HG02610 (cell line): Measurements from ENCODE around the gene DOCK3.
"Not testable (repeated sequence)": the region's sequence is repeated elsewhere in the genome, so short reads cannot be mapped to it uniquely, and the experiment has no call there.

Experiments
- ATAC-seq: cut with Tn5 transposase; IDR thresholded peaks from one replicate; pipeline ENCODE4 v1.9.1; 2021; ENCODE audit warnings: mild to moderate bottlenecking, moderate library complexity; ENCODE audit not compliant: unreplicated experiment

Gene DOCK3

DNA sequence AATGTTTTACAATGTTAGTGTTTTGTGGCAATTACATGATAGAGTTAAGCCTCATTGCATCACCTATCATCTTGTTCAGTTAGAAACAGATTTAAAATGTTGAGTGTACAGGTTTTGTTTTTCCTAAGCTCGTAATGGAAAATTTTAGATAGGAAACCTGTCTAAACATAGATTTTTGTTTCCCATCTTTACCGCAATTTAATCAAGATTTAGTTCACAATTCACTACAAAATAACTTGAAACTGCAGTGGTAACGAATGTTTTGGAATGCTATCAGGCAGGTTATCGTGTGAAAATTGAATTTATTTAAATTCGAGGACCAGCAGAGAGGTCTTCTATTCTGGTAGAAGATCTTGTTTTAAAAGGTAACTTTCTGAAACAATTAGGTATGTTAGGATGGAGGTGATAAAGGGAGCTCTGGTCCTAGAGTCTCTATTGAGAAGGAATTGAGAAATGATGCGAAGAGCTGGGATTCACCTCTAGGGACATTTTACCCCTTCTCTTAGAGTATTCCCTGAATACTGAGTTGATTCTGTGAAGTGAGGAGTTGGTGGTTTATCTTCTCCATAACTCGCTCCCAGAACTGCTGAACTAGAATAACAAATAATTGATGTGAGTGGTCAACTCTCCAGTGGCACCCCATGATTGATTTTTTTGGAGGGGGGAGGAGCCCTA lies 1.4 kb downstream of the DOCK3 start:
- ATAC-seq, result no peak

DNA sequence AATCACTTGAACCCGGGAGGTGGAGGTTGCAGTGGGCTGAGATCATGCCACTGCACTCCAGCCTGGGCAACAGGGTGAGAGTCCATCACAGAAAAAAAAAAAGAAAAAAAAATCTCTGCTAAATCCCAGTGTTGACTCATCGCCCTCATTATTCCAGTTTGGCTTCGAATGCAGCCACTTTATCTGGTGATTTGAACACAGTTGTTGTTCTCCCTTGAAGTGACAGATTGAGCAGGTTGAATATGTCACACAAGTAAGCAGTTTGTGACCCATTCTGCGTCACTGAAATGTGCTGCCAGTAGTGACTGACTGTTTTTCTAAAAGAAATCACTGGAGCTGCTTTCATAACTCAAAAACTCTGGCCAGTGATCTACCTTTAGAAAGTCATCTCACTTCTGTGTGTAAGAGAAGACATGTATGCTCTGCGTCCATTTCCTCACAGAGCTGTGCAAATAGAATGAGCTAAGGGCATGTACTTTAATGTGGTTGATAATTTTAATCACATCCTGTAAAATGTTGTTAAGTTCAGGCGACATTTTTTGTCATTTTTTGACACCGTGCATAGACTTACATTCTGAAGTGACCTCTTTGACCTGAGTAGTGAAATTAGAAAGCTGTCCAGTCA lies 12.5 kb downstream of the DOCK3 start:
- ATAC-seq, result no peak

DNA sequence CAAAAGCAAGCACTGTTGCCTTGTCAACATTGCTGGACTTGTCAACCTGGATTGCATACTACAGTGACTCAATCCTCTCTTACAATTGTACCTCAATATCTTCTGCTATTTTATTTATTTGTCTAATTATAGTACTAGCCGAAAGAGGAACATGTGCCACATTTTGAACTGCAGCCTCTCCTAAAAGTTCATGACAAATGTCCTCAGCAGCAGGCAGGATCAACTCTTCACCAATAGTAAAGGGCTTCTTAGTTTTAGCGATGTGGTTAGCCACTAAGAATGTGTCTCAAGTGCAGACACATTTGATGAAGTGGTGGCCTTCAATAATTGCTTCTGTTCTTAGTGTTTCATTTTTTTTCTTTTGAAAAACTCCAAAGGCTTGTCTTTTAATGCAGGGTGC lies 13.2 kb downstream of the DOCK3 start:
- ATAC-seq, result no peak

DNA sequence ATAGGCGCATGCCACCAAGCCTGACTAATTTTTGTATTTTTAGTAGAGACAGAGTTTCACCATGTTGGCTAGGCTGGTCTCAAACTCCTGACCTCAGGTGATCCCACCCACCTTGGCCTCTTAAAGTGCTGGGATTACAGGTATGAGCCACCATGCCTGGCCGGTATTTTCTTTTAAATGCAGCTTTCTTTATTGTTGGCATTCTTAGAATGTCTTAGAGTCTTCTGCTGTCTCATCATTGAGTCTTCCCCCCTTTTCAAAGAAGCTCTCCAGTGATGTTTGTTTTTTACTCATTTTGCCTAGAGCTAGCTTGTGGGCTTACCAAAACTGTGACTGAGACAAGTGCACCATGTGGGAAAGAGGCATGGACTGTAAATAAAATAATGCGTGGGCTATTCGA lies 13.9 kb downstream of the DOCK3 start:
- not testable (repeated sequence) for ATAC-seq

DNA sequence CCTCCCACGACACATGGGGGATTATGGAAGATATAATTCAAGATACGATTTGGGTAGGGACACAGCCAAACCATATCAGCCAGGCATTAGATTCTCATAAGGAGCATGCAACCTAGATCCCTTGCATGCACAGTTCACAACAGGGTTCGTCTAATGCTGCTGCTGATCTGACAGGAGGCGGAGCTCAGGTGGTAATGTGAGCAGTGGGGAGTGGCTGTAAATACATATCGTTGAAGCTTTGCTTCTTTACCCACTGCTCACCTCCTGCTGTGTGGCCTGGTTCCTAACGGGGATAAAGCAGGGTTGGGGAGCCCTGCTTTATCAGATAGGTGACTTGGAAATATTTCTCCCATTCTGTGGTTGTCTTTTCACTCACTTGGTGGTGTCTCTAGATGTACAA lies 14.8 kb downstream of the DOCK3 start:
- no peak for ATAC-seq

DNA sequence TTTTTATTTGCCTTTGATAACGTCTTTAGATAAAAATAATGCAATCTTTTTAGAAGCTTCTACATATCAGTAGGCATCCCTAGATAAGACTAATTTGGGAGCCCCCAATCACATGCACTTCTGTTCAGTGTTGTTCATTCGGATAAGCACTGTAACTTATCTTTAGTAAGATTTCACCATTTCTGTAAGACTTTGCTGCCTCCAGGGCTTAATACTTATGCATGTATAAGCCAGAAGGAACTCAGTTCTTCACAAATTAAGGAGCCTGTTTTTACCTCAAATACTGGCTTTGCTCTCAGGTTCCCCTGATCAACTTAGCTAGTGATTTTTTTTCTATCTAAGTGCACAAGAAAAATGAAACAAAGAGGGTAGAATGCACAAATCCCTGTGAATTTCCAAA lies 20.3 kb downstream of the DOCK3 start:
- ATAC-seq, result no peak

DNA sequence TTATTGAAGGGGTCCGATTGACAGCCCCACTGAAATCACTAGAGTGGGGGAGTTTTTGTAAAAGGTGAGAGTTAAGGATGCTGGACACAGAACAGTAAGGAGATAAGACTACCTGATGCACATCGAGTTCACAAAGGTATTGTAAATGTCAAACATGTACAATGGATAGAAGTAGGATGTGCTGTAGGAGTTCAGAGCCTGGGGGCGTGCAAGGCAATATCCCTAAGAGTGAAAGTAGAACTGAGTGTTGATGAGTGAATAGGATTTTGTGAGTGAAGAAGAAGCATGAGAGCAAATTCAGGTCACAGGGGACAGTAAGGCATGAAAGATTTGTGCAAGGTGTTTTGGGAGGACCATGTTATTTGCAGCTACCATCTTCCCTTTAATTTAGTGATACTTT lies 21.5 kb downstream of the DOCK3 start:
- ATAC-seq, result no peak

DNA sequence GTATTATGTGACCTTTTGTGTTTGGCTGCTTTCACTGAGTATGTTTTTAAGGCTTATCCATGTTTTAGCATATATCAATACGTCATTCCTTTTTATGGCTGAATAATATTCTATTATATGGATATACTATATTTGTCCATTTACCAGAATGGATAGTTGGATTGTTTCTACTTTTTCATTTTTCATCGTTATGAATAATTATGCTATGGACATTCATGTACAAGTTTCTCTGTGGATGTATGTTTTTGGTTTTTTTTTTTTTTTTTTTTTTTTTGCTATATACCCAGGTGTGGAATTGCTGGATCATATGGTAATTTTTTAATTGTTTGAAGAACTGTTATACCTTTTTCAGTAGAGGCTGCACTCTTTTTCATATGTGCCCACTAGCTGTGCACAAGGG lies 23.5 kb downstream of the DOCK3 start:
- no peak for ATAC-seq

DNA sequence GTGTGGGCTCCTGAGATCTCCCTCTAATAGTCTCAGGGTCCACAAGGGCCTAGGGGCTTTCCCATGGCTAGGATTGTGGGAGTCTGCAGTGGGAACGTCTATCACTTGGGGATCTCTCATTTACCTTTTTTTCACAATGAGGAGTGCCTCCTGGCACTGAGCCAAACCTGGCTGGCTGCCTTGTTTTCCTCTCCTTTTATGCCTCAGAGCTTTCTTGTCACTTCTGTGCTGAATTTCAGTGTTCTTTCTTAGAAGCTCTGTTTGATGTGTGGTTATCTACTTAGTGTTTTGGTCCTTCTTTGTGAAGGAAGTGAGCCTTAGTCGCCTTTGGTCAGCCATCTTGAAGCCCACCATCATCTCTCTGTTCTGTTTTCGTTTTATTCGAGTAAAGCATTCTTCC lies 33.9 kb downstream of the DOCK3 start:
- ATAC-seq, result no peak

DNA sequence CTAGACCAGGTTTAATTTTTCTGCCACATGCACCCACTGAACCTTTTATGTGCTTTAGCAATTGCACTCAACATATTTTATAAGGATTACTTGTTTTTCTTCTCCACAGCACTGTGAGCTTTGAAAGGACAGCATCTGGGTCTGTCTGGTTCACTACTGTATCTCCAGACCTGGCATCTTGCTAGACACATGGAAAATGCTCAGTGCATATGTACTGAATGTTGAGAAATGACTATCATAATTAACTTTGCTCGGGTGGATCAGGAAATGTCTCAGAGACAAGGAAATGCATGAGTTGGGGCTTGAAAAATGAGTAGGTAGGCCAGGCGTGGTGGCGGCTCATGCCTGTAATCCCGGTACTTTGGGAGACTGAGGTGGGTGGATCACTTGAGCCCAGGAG lies 40.2 kb downstream of the DOCK3 start:
- no peak for ATAC-seq

DNA sequence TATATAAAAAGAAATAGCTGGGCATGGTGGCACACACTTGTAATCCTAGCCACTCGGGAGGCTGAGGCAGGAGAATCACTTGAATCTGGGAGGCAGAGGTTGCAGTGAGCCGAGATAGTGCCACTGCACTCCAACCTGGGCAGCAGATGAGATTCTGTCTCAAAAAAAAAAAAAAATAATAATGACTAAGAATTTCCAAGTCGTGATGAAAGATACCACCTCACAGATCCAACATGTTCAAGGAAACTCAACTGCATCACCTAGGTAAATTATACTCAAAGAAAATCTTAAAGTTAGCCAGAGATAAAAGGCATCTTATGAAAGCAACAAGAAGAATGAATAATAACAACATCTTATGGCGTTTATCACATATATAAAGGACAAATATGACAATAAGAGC lies 50.1 kb downstream of the DOCK3 start:
- ATAC-seq, result no peak

DNA sequence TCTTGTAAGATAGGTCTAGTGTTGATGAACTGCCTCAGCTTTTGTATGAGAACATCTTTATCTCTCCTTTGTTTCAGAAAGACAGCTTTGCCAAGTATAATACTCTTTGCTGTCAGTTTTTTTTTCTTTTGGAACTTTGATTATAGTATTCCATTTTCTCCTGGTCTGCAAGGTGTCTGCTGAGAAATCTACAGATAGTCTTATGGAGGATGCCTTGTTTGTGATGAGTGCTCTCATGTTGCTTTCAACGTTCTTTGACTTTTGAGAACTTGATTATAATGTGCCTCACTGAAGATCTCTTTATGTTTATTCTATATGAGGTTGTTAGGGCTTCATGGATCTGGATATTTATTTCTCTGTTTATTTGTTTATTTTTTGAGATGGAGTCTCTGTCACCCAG lies 60.3 kb downstream of the DOCK3 start:
- ATAC-seq, result no peak

DNA sequence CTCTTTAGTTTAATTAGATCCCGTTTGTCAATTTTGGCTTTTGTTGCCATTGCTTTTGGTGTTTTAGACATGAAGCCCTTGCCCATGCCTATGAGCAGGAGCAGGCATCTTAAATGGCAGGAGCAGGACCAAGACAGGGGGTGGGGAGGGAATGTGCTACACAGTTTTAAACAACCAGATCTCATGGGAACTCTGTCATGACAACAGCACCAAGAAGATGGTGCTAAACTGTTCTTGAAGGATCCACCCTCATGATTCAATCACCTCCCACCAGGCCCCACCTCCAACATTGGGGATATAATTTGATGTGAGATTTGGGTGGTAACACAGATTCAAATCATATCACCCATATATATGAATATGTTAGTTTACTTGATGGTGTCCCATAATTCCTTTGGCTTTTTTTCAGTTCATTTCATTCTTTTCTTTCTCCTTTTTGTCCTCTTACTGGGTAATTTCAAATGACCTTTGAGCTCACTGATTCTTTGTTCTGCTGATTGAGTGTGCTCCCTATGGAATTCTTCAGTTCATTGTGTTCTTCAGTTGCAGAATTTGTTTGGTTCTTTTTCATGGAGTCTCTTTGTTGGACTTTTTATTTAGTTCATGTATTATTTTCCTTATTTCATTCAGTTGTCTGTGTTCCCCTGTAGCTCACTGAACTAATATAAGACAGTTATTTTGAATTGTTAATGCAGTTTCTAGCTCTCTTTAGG lies 62.6 kb downstream of the DOCK3 start:
- no peak for ATAC-seq

DNA sequence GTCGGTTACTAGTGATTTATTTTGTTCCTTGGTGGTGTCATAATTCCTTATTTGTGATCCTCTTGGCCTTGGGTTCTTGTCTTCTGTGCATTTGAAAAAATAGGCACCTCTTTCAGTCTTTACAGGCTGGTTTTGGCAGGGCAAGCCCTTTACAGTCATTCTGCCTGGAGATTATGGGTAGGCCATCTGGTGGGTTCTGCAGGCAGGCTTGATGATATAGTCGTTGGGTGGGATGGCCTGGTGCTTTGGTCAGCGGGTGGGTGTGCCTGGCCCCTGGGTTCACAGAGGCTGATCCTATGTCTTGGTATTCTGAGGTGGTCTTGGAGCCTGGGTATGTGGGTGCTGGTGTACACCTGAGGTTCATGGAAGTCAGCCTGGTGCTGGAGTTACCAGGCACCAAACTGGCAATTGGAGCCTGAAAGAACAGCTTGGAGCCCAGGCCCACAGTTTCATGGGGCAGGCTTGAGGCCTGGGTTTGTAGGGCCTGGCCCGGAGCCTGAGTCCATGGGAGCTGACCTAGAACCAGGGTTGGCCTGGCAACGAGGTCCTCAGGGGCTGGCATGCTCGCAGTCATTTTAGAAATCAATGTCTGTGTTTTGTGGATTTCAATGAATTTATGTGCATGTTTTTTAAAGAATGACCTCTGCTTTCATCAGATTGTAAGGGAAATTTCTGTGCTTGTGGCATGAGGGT lies 63.3 kb downstream of the DOCK3 start:
- ATAC-seq, result no peak

DNA sequence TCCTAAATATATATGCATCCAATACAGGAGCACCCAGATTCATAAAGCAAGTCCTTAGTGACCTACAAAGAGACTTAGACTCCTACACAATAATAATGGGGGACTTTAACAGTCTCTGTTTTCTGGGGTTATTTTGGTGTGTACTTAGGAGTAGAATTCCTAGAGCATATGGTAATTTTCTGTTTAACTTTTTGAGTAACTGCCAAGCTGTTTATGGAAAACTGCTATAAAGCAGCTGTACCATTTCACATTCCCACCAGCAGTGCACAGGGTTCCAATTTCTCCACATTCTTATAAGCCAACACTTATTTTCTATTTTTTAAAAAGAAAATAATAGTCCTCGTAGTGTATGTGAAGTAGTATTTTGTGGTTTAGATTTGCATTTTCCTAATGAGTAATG lies 68.9 kb downstream of the DOCK3 start:
- no peak for ATAC-seq

DNA sequence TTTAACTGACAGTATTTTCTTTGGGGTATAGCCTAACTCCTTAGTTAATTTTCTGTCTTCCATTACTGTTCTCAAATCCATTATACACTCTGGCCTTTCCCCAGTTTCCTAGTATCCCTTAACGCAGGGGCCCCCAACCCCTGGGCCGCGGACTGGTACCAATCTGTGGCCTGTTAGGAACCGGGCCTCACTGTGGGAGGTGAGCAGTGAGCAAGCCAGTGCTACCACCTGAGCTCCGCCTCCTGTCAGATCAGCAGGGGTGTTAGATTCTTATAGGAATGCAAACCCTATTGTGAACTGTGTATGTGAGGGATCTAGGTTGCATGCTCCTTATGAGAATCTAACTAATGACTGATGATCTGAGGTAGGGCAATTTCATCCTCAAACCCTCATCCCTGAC lies 75.1 kb downstream of the DOCK3 start:
- no peak for ATAC-seq

DNA sequence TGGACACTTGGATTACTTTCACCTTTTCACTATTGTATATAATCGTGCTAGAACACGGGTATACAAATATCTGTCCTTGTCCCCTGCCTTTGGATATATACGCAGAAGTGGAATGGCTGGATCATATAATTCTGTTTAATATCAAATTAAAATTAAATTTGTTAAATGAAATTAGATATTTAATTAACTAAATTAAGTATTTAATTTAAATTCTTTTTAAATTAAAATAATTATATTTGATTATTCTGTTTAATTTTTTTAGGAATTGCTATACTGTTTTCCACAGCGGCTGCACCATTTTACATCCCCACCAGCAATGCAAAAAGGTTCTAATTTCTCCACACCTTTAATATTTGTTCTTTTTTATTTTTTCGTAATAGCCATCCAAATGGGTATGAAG lies 84.3 kb downstream of the DOCK3 start:
- ATAC-seq, result no peak

DNA sequence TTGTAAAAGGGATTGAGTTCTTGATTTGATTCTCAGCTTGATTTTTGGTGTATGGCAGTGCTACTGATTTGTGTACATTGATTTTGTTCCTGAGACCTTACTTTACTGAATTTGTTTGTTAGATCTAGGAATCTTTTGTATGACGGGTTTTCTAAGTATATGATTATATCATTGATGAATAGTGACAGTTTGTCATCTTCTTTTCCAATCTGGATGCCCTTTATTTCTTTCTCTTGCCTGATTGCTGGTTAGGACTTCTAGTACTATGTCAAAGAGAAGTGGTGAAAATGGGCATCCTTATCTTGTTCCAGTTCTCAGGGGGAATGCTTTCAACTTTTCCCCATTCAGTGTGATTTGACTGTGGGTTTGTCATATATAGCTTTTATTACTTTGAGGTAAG lies 103.0 kb downstream of the DOCK3 start:
- no peak for ATAC-seq

DNA sequence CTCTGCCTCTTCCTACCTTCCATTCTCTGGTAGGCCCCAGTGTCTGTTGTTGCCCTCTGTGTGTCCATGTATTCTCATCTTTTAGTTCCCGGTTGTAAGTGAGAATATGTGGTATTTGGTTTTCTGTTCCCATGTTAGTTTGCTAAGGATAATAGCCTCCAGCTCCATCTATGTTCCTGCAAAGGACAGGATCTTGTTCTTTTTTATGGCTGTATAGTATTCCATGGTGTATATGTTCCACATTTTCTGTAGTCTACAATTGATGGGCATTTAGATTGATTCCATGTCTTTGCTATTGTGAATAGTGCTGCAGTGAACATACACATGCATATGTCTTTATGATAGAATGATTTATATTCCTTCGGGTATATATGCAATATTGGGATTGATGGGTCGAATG lies 107.0 kb downstream of the DOCK3 start:
- ATAC-seq, result not testable (repeated sequence)

DNA sequence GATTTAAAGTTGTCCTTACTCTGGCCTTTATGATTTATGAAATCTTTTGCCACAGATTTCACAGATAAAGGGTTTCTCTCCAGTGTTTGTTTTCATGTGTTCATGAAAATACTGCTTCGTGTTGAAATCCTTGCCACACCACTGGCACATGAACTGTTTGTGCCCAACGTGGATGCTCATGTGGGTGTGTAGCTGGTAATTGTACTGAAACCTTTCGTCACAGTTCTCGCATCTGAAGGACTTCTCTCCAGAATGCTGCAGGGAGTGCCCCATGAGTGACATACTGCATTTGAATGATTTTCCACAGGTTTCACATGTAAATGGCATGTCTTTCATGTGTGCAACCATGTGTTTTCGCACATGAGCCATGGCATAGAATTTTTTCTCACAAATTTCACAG lies 111.9 kb downstream of the DOCK3 start:
- no peak for ATAC-seq

DNA sequence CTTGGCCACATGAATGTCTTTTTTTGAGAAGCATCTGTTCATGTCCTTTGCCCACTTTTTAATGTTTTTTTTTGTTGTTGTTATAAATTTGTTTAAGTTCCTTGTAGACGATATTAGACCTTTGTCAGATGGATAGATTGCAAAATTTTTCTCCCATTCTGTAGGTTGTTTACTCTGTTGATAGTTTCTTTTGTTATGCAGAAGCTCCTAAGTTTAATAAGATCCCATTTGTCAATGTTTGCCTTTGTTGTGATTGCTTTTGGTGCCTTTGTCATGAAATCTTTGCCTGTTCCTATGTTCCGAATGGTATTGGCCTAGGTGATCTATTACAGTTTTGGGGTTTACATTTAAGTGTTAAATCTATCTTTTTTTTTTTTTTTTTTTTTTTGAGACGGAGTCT lies 116.2 kb downstream of the DOCK3 start:
- not testable (repeated sequence) for ATAC-seq

DNA sequence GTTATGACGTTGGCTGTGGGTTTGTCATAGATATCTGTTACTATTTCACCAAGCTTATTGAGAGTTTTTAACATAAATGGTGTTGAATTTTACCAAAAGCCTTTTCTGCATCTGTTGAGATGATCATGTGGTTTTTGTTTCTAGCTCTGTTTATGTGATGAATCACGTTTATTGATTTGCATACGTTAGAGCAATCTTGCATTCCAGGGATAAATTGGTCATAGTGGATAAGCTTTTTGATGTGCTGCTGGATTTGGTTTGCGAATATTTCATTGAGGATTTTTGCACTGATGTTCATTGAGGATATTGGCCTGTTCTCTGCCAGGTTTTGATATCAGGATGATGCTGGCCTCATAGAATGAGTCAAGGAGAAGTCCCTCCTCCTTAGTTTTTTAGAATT lies 117.8 kb downstream of the DOCK3 start:
- no peak for ATAC-seq
